Epithelial cell of esophagus (primary cell): Measurements from ENCODE around the gene PBX3.
A peak's percentile ranks its signal among the peaks of the same experiment; 100 is the strongest.

Experiments used
- DNase-seq: peaks from one replicate; pipeline ENCODE4 v3.0.0; 2010; ENCODE audit warnings: low read depth
- H3K4me3 ChIP-seq: 2 replicates; pipeline ENCODE4 v1.5.1; 2011; ENCODE audit warnings: mild to moderate bottlenecking, low read length, control low read depth
- TF ChIP-seq, protein P1 (sequence below): IDR thresholded peaks from 2 replicates; pipeline ENCODE4 v1.5.1; 2011; ENCODE audit warnings: low read depth, mild to moderate bottlenecking, low read length, control low read depth, inconsistent platforms; ENCODE audit not compliant: insufficient read depth; ENCODE audit errors: missing control alignments

PBX3 gene

DNA sequence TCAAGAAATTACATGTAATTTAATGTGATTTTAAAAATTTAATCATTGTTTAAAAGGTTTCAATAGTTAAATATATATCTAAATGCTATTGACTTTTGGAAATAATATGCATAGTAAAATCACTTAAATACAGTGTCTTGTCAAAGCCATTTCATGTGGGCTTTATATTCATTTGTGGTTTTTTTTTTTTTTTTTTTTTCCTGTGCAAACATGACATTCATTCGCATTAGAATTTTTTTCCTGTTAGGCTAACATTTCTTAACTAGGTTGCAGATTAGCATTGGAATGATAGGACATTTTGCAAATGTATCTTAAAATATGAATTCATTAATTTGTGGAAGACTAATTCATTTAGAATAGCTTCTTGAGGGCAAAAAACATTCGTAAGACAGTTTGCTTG, 149.8 kb downstream of the PBX3 start:
- TF ChIP-seq, protein P1, sequence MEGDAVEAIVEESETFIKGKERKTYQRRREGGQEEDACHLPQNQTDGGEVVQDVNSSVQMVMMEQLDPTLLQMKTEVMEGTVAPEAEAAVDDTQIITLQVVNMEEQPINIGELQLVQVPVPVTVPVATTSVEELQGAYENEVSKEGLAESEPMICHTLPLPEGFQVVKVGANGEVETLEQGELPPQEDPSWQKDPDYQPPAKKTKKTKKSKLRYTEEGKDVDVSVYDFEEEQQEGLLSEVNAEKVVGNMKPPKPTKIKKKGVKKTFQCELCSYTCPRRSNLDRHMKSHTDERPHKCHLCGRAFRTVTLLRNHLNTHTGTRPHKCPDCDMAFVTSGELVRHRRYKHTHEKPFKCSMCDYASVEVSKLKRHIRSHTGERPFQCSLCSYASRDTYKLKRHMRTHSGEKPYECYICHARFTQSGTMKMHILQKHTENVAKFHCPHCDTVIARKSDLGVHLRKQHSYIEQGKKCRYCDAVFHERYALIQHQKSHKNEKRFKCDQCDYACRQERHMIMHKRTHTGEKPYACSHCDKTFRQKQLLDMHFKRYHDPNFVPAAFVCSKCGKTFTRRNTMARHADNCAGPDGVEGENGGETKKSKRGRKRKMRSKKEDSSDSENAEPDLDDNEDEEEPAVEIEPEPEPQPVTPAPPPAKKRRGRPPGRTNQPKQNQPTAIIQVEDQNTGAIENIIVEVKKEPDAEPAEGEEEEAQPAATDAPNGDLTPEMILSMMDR: no peak
- DNase-seq: no peak
- H3K4me3 ChIP-seq: no peak overlapping the region

DNA sequence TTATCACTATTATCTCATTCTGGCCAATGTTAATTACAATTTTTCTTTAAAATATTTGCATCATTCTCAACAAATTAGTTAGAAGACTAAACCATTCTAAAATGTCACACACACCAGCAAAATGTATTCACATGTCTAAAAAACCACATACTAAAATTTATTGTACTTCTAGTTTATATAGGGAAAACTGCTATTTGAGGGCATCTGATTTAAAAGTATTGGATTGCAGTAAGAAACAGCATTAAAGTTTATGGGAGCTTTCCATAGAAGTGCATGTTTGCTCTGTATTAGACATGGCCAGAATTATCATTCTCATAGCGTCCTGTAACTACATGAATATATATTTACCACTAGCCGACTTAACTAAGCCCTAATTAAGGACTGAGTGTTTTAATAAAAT, 150.3 kb downstream of the PBX3 start:
- DNase-seq: no peak
- TF ChIP-seq, protein P1: no peak
- no peak overlapping the region for H3K4me3 ChIP-seq

- TF ChIP-seq, protein P1: no peak
- peak; percentile 37 for DNase-seq
Measured at GRCh38 chr9:125902214-125902613, 155.0 kb downstream of the PBX3 start.

DNA sequence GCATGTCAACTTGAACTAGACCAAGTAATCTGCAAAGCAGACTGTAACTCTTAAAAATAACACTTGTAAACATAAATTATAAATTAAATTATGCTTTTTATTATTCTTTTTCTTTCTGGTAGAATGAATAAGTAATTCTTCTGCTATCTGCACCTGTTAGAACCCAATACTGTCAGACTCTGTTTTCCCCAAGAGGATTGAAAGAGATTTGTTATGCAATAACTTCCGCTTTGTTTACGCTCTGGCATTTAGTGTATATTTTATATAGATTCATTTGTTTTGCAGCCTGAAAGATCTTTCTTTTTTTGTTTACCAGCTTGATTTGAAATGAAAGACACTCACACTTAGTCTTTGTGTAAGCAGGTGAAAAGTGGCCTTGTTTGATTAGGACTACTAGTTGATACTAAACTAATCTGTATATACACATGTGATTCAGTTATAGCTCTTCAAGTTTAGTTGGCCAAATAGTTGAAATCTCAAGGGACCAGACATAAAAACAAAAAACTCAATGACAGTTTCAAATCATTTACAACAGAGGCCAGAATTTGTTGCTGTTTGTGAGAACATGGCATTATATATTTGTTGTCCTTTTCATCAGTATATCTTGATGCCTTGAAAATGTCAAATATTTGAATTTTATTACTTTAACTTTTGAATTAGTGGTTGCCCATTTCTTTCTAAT, 155.8 kb downstream of the PBX3 start:
- TF ChIP-seq, protein P1: no peak
- H3K4me3 ChIP-seq: no peak overlapping the region
- no peak for DNase-seq

More at GRCh38 chr9:125902214-125902613, 155.0 kb downstream of the PBX3 start:
- no peak overlapping the region for H3K4me3 ChIP-seq

GRCh38 chr9:125904155-125904851, 157.1 kb downstream of the PBX3 start:
- TF ChIP-seq, protein P1: no peak
- H3K4me3 ChIP-seq: no peak overlapping the region
- no peak for DNase-seq

DNA sequence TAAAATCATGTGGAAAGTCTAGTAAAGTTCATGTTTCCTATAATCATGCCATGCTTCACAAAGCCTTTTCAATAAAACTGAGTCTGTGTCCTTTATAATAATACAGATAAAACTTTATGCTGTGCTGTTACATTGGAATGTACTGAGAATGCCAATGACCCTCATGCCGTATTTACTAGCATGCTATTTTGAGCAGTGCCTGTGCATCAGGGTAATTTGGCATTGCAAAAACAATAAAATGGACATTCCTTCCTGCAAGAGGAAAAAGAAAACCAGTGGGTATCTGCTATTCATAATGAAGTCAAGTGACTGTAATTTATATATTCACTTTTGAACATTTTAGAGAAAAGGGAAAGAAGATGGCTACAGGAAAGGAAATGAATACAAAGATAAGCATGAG, 159.0 kb downstream of the PBX3 start:
- TF ChIP-seq, protein P1: no peak
- no peak overlapping the region for H3K4me3 ChIP-seq
- DNase-seq: no peak
